ENCODE data around the gene SLC6A18.

SLC6A18 gene

GRCh38 chr5:1203968-1204692 is 21.1 kb upstream of the SLC6A18 start:
- no peak for DNase-seq (ENCODE audit: insufficient read length, low spot score)
- TF ChIP-seq CTCF (IDR thresholded peaks at IDR 0.05; ENCODE audit: insufficient read depth, missing control alignments), result no peak
- FAIRE-seq, result no peak

DNA sequence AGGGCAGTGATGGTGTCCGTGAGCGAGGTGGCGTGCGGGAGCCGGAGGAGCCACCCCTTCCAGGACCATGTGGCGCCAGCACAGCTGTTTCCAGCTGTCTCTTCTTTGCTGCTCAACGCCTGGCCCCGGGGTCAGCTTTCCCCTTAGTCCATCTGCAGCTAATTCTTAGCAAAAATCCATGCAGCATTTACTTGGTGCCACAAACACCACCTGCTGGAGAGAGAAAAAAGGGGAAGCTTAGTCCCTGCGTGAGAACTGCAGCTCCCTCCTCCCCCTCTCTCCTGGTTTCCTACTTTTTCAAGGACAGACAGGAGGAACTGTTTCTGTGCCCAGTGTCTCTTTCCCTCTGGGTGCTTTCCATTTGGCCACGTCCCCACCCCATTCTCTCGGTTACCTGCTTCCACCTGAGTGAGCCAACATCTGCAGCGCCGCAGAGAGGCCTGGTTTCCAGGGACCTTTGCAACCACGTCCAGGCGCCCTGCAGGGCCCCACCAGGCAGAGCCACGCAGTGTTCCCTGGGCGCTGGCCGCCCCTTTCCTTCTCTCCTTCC is 20.4 kb upstream of the SLC6A18 start:
- TF ChIP-seq CTCF (IDR thresholded peaks at IDR 0.05; ENCODE audit: insufficient read depth, missing control alignments), result no peak
- FAIRE-seq (no peak), DNase-seq (ENCODE audit: insufficient read length, low spot score) (no peak)

DNA sequence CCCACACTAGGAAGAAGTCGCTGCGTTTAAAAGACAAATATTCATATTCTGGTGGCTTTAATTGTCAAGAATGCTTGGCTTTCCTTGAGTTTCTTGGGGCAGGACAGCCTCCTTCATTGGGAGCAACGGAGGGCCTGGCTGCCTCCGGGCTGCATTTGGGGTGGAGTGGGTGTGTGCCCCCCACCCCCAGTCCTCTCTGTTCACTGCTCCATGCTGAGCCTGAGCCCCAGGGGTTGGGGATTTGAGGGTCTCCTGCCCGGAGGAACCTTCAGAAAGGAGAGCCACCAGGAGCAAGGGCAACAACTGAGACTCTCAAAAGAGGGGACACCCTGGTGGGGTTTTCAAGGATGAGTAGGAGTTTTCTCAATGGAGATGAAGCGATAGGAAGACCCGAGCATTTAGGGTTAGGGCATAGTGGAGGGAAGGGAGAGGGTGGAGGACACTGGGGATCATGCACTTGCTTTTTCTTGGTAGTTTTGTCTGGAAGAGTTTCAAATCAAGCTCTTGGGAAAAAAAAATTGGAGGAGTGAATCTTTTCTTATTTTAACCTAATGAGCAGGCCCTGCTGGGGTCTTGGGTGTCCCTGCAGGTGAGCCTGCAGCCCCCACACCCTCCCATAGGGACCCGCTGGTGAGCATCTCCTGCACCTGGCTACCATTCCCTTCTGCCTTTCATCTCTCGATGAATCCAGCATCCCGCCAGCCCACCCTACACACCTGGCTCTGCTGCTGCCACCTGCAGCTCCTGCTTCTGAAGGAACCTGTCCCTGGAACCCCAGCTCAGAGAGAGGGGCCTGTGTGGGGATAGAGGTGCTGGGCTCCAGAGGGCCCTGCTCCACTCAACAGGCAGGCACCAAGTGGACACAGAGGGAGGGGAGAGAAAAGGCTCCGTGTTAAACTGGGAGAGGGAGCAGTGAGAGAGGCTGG is 19.7 kb upstream of the SLC6A18 start:
- no peak for TF ChIP-seq CTCF (IDR thresholded peaks at IDR 0.05; ENCODE audit: insufficient read depth, missing control alignments)
- DNase-seq (ENCODE audit: insufficient read length, low spot score), result no peak
- no peak for FAIRE-seq

- TF ChIP-seq CTCF (IDR thresholded peaks at IDR 0.05; ENCODE audit: insufficient read depth, missing control alignments), result no peak
- DNase-seq (ENCODE audit: insufficient read length, low spot score) (no peak), FAIRE-seq (no peak)
These were observed 18.4 kb upstream of the SLC6A18 start for GRCh38 chr5:1206521-1207412.

- DNase-seq (ENCODE audit: insufficient read length, low spot score) (no peak), FAIRE-seq (no peak)
- no peak for TF ChIP-seq CTCF (IDR thresholded peaks at IDR 0.05; ENCODE audit: insufficient read depth, missing control alignments)
These were observed 17.6 kb upstream of the SLC6A18 start for GRCh38 chr5:1207555-1207954.

- DNase-seq (ENCODE audit: insufficient read length, low spot score) (no peak), FAIRE-seq (no peak)
These were observed 16.9 kb upstream of the SLC6A18 start for GRCh38 chr5:1208221-1208742.

More at GRCh38 chr5:1208221-1208742, 16.9 kb upstream of the SLC6A18 start:
- no peak for TF ChIP-seq CTCF (IDR thresholded peaks at IDR 0.05; ENCODE audit: insufficient read depth, missing control alignments)
